ENCODE results near the gene ANKMY1.

ANKMY1 gene

DNA sequence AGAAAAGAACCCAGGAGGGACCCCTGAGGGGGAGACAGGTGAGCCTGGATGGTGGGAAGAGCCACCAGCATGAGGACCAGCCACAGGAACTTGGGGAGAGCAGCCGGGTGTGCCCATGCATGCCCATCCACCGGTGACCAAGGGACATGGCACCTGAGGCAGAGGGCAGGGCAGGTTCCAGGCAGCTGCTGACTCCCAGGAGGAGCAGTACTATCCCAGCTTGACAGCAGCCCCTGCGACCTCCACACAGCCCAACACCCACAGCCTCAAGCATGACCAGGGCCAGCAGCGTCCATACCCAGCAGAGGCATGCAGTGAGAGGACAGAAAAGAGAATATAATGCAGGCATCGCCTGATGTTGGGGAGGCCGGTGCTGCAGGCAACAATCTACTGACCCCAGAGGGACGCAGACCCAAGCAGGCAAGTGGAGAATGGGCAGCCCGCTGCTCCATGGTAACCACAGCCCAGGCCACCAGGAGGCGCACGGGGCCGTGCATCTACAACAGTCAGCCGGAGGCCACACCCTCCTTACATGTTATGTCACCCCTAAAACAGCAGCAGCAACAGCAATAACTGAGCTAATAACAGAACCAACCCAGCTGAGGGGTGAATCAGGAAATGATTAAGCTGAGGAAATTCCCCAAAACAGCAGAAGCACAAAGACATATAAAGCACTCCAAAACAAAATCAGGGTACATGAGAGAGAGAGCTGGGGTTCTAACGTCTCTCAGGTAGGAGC lies 44.1 kb downstream of the ANKMY1 start:
- Histone ChIP-seq H2AFZ (ENCODE audit: low read depth, low read length, severe bottlenecking) (no peak overlapping the region), H3K79me2 (ENCODE audit: insufficient read depth, low read length) (no peaks in the 10 kb centered on the region), H3K27me3 (ENCODE audit: low read length) (no peaks in the 10 kb centered on the region), H3K4me3 (ENCODE audit: insufficient read depth, low read length, poor library complexity, severe bottlenecking) (no peak overlapping the region), H3K9me3 (ENCODE audit: insufficient read depth, low read length) (no peaks in the 10 kb centered on the region), H4K20me1 (ENCODE audit: low read depth, low read length) (no peaks in the 10 kb centered on the region), H3K27ac (ENCODE audit: low read depth, low read length) (peak overlapping the region; percentile 20; the same call in 1 of the 2 replicates), H3F3A (ENCODE audit: insufficient read depth) (no peaks in the 10 kb centered on the region), H3K9me2 (replicated peaks; ENCODE audit: insufficient read depth, low read length) (no peaks in the 10 kb centered on the region), H3K9ac (ENCODE audit: low read length) (no peak overlapping the region), H3K36me3 (ENCODE audit: low read length) (no peaks in the 10 kb centered on the region), H3K4me2 (ENCODE audit: low read depth, low read length, poor library complexity, severe bottlenecking) (no peak overlapping the region)
- TF ChIP-seq, protein P1, sequence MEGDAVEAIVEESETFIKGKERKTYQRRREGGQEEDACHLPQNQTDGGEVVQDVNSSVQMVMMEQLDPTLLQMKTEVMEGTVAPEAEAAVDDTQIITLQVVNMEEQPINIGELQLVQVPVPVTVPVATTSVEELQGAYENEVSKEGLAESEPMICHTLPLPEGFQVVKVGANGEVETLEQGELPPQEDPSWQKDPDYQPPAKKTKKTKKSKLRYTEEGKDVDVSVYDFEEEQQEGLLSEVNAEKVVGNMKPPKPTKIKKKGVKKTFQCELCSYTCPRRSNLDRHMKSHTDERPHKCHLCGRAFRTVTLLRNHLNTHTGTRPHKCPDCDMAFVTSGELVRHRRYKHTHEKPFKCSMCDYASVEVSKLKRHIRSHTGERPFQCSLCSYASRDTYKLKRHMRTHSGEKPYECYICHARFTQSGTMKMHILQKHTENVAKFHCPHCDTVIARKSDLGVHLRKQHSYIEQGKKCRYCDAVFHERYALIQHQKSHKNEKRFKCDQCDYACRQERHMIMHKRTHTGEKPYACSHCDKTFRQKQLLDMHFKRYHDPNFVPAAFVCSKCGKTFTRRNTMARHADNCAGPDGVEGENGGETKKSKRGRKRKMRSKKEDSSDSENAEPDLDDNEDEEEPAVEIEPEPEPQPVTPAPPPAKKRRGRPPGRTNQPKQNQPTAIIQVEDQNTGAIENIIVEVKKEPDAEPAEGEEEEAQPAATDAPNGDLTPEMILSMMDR (IDR thresholded peaks at IDR 0.05; ENCODE audit: insufficient read depth, low read length, poor library complexity, severe bottlenecking): peak; percentile 79
- no peak for TF ChIP-seq EZH2phosphoT487 (conservative IDR thresholded peaks at IDR 0.05; ENCODE audit: low read length)

DNA sequence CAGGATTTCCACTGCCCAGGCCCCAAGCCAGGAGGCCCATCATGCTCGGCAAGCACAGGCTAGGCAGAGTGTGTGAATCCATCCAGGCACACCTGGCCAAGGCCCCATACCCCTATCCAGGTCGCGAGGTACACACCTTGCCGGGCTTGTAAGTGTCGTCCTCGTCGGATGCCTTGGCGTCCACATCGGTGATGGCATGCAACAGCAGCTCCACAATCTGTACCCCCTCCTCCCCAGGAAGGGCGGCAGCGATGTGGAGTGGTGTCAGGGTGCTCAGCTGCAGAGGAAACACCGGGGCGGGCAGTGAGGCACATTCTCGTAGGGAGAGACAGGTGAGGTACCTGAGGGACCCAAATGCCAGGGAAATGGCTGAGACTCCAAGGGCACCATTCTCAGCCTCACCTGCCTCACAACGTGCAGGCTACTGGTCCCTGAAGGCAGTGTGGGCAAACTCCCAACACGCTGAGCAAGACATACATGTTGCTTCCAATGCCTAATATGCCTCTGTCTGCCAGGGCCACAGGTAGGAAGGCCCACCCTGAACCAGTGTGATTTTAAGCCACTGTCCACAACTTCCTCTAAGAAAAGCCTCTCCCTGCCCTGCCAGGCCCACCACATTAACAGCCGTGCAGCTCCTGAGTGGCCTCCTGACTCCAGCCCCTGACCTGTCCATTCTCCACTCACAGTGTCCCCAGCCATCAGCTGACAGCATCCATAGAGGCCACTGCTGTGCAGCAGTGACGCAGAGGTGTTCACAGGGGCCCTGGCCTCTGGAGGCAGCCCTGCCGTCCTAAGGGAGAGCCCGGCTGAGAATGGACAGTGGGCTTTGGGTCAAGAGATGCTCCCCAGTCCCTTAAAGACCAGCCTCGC lies 44.9 kb downstream of the ANKMY1 start:
- Histone ChIP-seq H3F3A (ENCODE audit: insufficient read depth) (no peaks in the 10 kb centered on the region), H3K9me3 (ENCODE audit: insufficient read depth, low read length) (no peaks in the 10 kb centered on the region), H4K20me1 (ENCODE audit: low read depth, low read length) (no peaks in the 10 kb centered on the region), H3K9ac (ENCODE audit: low read length) (no peak overlapping the region), H3K9me2 (replicated peaks; ENCODE audit: insufficient read depth, low read length) (no peaks in the 10 kb centered on the region), H3K36me3 (ENCODE audit: low read length) (no peaks in the 10 kb centered on the region), H3K4me3 (ENCODE audit: insufficient read depth, low read length, poor library complexity, severe bottlenecking) (no peak overlapping the region), H3K4me2 (ENCODE audit: low read depth, low read length, poor library complexity, severe bottlenecking) (no peak overlapping the region), H3K27me3 (ENCODE audit: low read length) (no peaks in the 10 kb centered on the region), H3K27ac (ENCODE audit: low read depth, low read length) (no peak overlapping the region), H2AFZ (ENCODE audit: low read depth, low read length, severe bottlenecking) (no peak overlapping the region), H3K79me2 (ENCODE audit: insufficient read depth, low read length) (no peaks in the 10 kb centered on the region)
- no peak for TF ChIP-seq EZH2phosphoT487 (conservative IDR thresholded peaks at IDR 0.05; ENCODE audit: low read length)
- TF ChIP-seq, protein P1 (IDR thresholded peaks at IDR 0.05; ENCODE audit: insufficient read depth, low read length, poor library complexity, severe bottlenecking): no peak

DNA sequence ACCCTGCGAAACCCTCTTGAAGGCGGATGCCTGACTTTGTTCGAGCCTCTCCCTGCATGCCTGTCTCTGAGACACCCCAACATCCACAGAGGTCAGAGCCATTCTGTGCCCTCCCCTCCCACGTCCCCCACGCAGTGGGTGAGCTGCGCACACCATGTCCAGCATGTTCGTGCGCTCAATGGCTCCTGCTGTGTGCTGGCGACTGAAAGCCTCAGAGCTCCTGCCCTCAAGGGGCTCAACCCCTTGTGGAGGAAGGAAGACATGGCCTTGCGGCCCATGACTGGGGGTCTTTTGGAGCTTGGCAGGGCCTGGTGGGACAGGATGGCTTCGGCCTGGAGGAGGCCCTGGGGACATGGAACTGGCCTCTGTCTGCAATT lies 45.7 kb downstream of the ANKMY1 start:
- Histone ChIP-seq H3K79me2 (ENCODE audit: insufficient read depth, low read length) (no peaks in the 10 kb centered on the region), H3F3A (ENCODE audit: insufficient read depth) (no peaks in the 10 kb centered on the region), H2AFZ (ENCODE audit: low read depth, low read length, severe bottlenecking) (no peak overlapping the region), H3K9ac (ENCODE audit: low read length) (no peak overlapping the region), H3K27me3 (ENCODE audit: low read length) (no peaks in the 10 kb centered on the region), H3K36me3 (ENCODE audit: low read length) (no peaks in the 10 kb centered on the region), H3K9me2 (replicated peaks; ENCODE audit: insufficient read depth, low read length) (no peaks in the 10 kb centered on the region), H3K27ac (ENCODE audit: low read depth, low read length) (no peak overlapping the region), H4K20me1 (ENCODE audit: low read depth, low read length) (no peaks in the 10 kb centered on the region), H3K4me2 (ENCODE audit: low read depth, low read length, poor library complexity, severe bottlenecking) (no peak overlapping the region), H3K9me3 (ENCODE audit: insufficient read depth, low read length) (no peaks in the 10 kb centered on the region), H3K4me3 (ENCODE audit: insufficient read depth, low read length, poor library complexity, severe bottlenecking) (no peak overlapping the region)
- TF ChIP-seq, protein P1 (IDR thresholded peaks at IDR 0.05; ENCODE audit: insufficient read depth, low read length, poor library complexity, severe bottlenecking): no peak
- TF ChIP-seq EZH2phosphoT487 (conservative IDR thresholded peaks at IDR 0.05; ENCODE audit: low read length): no peak

Measured in SU-DHL-6 (cell line).